Keratinocyte (primary cell): ENCODE results near the gene ATG2B. TPM values are rescaled to one million over a fixed set of nuclear protein-coding genes. Genes with fewer than 3 reads are reported as not detected.

Experiments
- DNase-seq: peaks from one replicate; pipeline ENCODE4 v3.0.0-alpha.2; 2011; ENCODE audit warnings: low read depth, missing footprints, low spot score
- FAIRE-seq: peaks from 2 replicates; lab custom pipeline; 2011; peaks lifted over from hg19 to GRCh38; lab: Jason Lieb, UNC
- H2AFZ ChIP-seq: 2 replicates; pipeline ENCODE4 v1.6.0; 2012; ENCODE audit warnings: low read length, control low read depth, inconsistent platforms; ENCODE audit not compliant: control insufficient read depth
- H3K27ac ChIP-seq: 2 replicates; pipeline ENCODE4 v1.5.1; 2011; ENCODE audit warnings: low read length; ENCODE audit not compliant: control insufficient read depth, insufficient read depth
- H3K27me3 ChIP-seq: 3 replicates; pipeline ENCODE4 v1.6.0; 2011; ENCODE audit warnings: low read length; ENCODE audit not compliant: control insufficient read depth, insufficient read depth; ENCODE audit errors: extremely low read depth
- H3K36me3 ChIP-seq, 2 experiments: 2 replicates in 1 of 2; 3 replicates in 1 of 2; pipeline ENCODE4 v1.5.1; 2011; ENCODE audit warnings: low read length in 2 of 2, mild to moderate bottlenecking in 1 of 2; ENCODE audit not compliant: control insufficient read depth in 2 of 2, insufficient read depth in 2 of 2; ENCODE audit errors: extremely low read depth in 1 of 2
- H3K4me1 ChIP-seq: 3 replicates; pipeline ENCODE4 v1.5.1; 2011; ENCODE audit warnings: low read length; ENCODE audit not compliant: control insufficient read depth, insufficient read depth; ENCODE audit errors: extremely low read depth
- H3K4me2 ChIP-seq: 3 replicates; pipeline ENCODE4 v1.6.0; 2011; ENCODE audit warnings: low read depth, low read length; ENCODE audit not compliant: control insufficient read depth, insufficient read depth; ENCODE audit errors: extremely low read depth
- H3K4me3 ChIP-seq, 3 experiments: fragments of 200-600 bp in 1 of 3; sonication (generic) in 1 of 3; 2 replicates in 2 of 3; 3 replicates in 1 of 3; pipeline ENCODE4 v1.5.1; 2011 to 2016; ENCODE audit warnings: low read length in 3 of 3, mild to moderate bottlenecking in 3 of 3, control low read depth in 2 of 3, inconsistent platforms in 1 of 3, low read depth in 1 of 3, mixed read lengths in 1 of 3, mixed run types in 1 of 3, moderate library complexity in 1 of 3; ENCODE audit not compliant: control insufficient read depth in 2 of 3, insufficient read depth in 2 of 3; ENCODE audit errors: extremely low read depth in 1 of 3
- H3K79me2 ChIP-seq: 2 replicates; pipeline ENCODE4 v1.6.0; 2012; ENCODE audit warnings: low read length; ENCODE audit not compliant: control insufficient read depth, insufficient read depth
- H3K9ac ChIP-seq: 3 replicates; pipeline ENCODE4 v1.6.0; 2011; ENCODE audit warnings: low read length; ENCODE audit not compliant: control insufficient read depth, insufficient read depth; ENCODE audit errors: extremely low read depth
- H3K9me1 ChIP-seq: 3 replicates; pipeline ENCODE4 v1.6.0; 2011; ENCODE audit warnings: low read length; ENCODE audit not compliant: control insufficient read depth, insufficient read depth; ENCODE audit errors: extremely low read depth
- H3K9me3 ChIP-seq: 2 replicates; pipeline ENCODE4 v1.5.1; 2012; ENCODE audit warnings: low read depth, low read length; ENCODE audit not compliant: control insufficient read depth
- H4K20me1 ChIP-seq: 3 replicates; pipeline ENCODE4 v1.6.0; 2011; ENCODE audit warnings: low read length; ENCODE audit not compliant: control insufficient read depth, insufficient read depth; ENCODE audit errors: extremely low read depth
- EZH2 ChIP-seq: IDR thresholded peaks from one replicate; pipeline ENCODE4 v1.6.1; 2012; ENCODE audit warnings: inconsistent platforms, mild to moderate bottlenecking, low read length, moderate library complexity
- dilution Hi-C: fragments of 300-500 bp; cut with MboI; formaldehyde crosslinking; loops from one replicate; pipeline ENCODE4 v1.7.0; 2020; ENCODE audit warnings: low sequenced_read_pairs; ENCODE audit not compliant: extremely low pct_ligation_motif_present
- polyA plus RNA-seq, 5 experiments: library from polyadenylated mRNA; depleted of rRNA in 3 of 5; stranded (reverse) in 3 of 5; stranded (forward) in 1 of 5; unstranded in 1 of 5; fragments of >200 nt; gene quantifications; 1 replicate in 1 of 5; 2 replicates in 3 of 5; 3 replicates in 1 of 5; pipeline versions ENCODE4 v1.2.1 to v1.2.3, GENCODE V29; 2011 to 2012; ENCODE audit warnings: missing spikeins in 2 of 5, low read depth in 1 of 5, low replicate concordance in 1 of 5
- TF ChIP-seq, protein P1 (sequence below), 3 experiments: IDR thresholded peaks in 1 of 3; conservative IDR thresholded peaks in 1 of 3; optimal IDR thresholded peaks in 1 of 3; 2 replicates in 2 of 3; 3 replicates in 1 of 3; pipeline versions ENCODE3 to v1.5.1; 2011; ENCODE audit warnings: low read length in 3 of 3, mild to moderate bottlenecking in 3 of 3, moderate library complexity in 2 of 3, control low read depth in 1 of 3, inconsistent platforms in 1 of 3; ENCODE audit not compliant: insufficient read depth in 2 of 3; ENCODE audit errors: extremely low read depth in 1 of 3

Gene ATG2B
- polyA plus RNA-seq, 1 donor (not counting 4 experiments of a cell fraction or from before 2014, with no cell fraction given), result 11.4 TPM

DNA sequence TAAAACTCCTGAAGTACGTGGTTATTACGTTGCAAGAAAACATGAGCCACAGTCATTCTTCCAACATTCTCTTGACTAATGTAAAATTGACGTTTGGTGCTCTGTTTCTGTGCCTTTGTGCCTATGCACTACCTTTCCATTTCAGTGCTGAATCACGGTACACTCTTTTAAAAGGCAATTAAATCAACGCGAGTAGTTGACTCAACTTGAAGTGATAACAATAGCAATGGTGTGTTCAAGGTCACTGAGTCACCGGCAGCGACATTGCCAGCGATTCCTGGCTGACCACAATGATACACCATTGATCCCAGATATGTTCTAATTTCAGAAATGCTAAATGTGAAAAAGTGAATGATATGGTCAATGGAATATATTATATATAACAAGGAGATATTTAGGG lies 46.6 kb upstream of the ATG2B start:
- no peak overlapping the region for H3K27ac ChIP-seq
- H3K9me3 ChIP-seq, result no peaks in the 10 kb centered on the region
- H3K4me3 ChIP-seq, result no peak overlapping the region
- H3K27me3 ChIP-seq, result no peaks in the 10 kb centered on the region
- DNase-seq (no peak), FAIRE-seq (no peak)
- dilution Hi-C loops, result no loop called here
- H2AFZ ChIP-seq, result no peak overlapping the region
- no peaks in the 10 kb centered on the region for H3K36me3 ChIP-seq
- no peaks in the 10 kb centered on the region for H3K9me1 ChIP-seq
- no peaks in the 10 kb centered on the region for H4K20me1 ChIP-seq
- H3K4me1 ChIP-seq, result no peaks in the 10 kb centered on the region
- no peak overlapping the region for H3K9ac ChIP-seq
- H3K4me2 ChIP-seq, result no peak overlapping the region
- H3K79me2 ChIP-seq, result no peaks in the 10 kb centered on the region
- TF ChIP-seq EZH2, result no peak

DNA sequence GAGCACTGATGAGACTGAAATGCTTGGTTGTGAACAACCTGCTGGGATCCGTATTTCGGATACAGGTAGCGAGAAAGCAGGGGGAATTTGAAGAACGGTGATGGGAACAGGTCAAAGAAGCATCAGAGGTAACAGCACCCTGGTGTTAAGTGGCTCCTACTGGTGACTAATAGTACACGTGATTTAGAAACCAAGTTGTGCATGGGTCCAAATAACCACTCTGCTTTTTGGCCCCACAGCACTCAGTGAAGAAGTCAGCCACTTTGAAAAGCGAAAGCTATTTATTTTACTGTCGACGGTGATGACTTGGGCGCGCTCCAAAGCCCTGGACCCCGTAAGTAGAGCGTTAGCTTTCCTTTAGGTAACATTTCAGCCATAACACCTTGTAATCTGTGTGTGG lies 45.5 kb upstream of the ATG2B start:
- no peak for TF ChIP-seq EZH2
- TF ChIP-seq, protein P1, sequence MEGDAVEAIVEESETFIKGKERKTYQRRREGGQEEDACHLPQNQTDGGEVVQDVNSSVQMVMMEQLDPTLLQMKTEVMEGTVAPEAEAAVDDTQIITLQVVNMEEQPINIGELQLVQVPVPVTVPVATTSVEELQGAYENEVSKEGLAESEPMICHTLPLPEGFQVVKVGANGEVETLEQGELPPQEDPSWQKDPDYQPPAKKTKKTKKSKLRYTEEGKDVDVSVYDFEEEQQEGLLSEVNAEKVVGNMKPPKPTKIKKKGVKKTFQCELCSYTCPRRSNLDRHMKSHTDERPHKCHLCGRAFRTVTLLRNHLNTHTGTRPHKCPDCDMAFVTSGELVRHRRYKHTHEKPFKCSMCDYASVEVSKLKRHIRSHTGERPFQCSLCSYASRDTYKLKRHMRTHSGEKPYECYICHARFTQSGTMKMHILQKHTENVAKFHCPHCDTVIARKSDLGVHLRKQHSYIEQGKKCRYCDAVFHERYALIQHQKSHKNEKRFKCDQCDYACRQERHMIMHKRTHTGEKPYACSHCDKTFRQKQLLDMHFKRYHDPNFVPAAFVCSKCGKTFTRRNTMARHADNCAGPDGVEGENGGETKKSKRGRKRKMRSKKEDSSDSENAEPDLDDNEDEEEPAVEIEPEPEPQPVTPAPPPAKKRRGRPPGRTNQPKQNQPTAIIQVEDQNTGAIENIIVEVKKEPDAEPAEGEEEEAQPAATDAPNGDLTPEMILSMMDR (optimal IDR thresholded peaks at IDR 0.05 in 1 of 3, IDR thresholded peaks at IDR 0.05 in 1 of 3, conservative IDR thresholded peaks at IDR 0.05 in 1 of 3; ENCODE audit: extremely low read depth in 1 of 3, insufficient read depth in 2 of 3, low read length in 3 of 3), result no peak
- H3K4me3 ChIP-seq, result no peak overlapping the region

DNA sequence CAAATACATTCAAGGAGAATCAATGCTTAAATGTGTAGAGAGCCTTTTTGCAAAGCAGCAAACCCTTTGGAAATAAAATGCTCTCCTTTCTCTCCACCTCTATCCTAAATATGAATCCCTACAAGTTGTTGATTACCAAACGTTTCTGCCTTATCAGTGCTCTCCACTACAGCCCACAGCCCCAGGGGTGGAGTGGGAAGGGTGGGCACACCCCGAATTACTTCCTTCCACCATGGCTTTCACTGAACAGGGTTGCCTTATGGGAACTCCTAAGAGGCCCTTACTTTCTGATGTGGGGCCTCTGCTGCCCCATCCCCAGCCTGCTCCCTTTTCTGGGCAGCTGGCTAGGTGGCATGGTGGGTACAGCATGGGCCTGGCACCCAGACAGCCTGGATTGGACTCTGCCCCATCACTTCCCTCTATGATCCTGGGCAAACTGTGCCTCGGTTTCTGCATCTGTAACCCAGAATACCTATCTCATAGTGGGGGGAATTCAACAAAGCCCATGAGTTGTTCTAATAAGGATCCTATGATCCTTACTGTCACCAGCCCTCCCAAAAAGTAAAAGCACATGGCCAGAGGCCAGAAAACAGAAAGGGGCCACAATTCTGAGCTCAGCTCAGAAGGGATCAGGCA lies 44.9 kb upstream of the ATG2B start:
- Histone ChIP-seq H3K36me3 (no peaks in the 10 kb centered on the region), H3K9me3 (no peaks in the 10 kb centered on the region), H3K4me1 (no peaks in the 10 kb centered on the region), H3K79me2 (no peaks in the 10 kb centered on the region), H3K9me1 (no peaks in the 10 kb centered on the region), H3K4me2 (no peak overlapping the region), H3K9ac (no peak overlapping the region), H3K27ac (no peak overlapping the region), H2AFZ (no peak overlapping the region), H4K20me1 (no peaks in the 10 kb centered on the region), H3K4me3 (no peak overlapping the region), H3K27me3 (no peaks in the 10 kb centered on the region)
- DNase-seq (no peak), FAIRE-seq (no peak)
- TF ChIP-seq EZH2, result no peak
- TF ChIP-seq, protein P1 (optimal IDR thresholded peaks at IDR 0.05 in 1 of 3, IDR thresholded peaks at IDR 0.05 in 1 of 3, conservative IDR thresholded peaks at IDR 0.05 in 1 of 3; ENCODE audit: extremely low read depth in 1 of 3, insufficient read depth in 2 of 3, low read length in 3 of 3), result no peak
- dilution Hi-C loops, result no loop called here

More for the DNA sequence above, 45.5 kb upstream of the ATG2B start:
- Histone ChIP-seq H3K36me3 (no peaks in the 10 kb centered on the region), H3K4me2 (no peak overlapping the region), H3K9me1 (no peaks in the 10 kb centered on the region), H3K27ac (no peak overlapping the region), H3K27me3 (no peaks in the 10 kb centered on the region), H4K20me1 (no peaks in the 10 kb centered on the region), H3K79me2 (no peaks in the 10 kb centered on the region), H3K9me3 (no peaks in the 10 kb centered on the region), H3K4me1 (no peaks in the 10 kb centered on the region), H3K9ac (no peak overlapping the region), H2AFZ (no peak overlapping the region)
- no peak for FAIRE-seq
- dilution Hi-C loops, result no loop called here
- no peak for DNase-seq
